K562 (cell line): ENCODE data around the gene C12orf43. TPM values are rescaled to one million over a fixed set of nuclear protein-coding genes. Genes with fewer than 3 reads are reported as not detected.
A peak's percentile ranks its signal among the peaks of the same experiment; 100 is the strongest.

Source experiments
- ADNP ChIP-seq: fragments of 200-800 bp; sonication (Bioruptor generic); IDR thresholded peaks from 2 replicates; pipeline ENCODE4 v1.6.1; 2016; ENCODE audit warnings: missing genetic modification characterization, missing compliant biosample characterization
- CHD4 ChIP-seq: fragments of 200-600 bp; sonication (generic); IDR thresholded peaks from 3 replicates; pipeline ENCODE4 v1.6.1; 2012; ENCODE audit warnings: low read depth, mild to moderate bottlenecking, mixed read lengths, low read length, inconsistent platforms; ENCODE audit not compliant: insufficient read depth, insufficient replicate concordance, poor library complexity, severe bottlenecking
- EHMT2 ChIP-seq: fragments of 450-650 bp; IDR thresholded peaks from 2 replicates; pipeline ENCODE4 v1.6.1; 2018; ENCODE audit warnings: antibody characterized with exemption
- GATAD2B ChIP-seq: fragments of 450-650 bp; IDR thresholded peaks from 2 replicates; pipeline ENCODE4 v1.6.1; 2017; ENCODE audit warnings: mild to moderate bottlenecking, borderline replicate concordance
- GTF2E2 ChIP-seq: fragments of 200-800 bp; sonication (Bioruptor generic); IDR thresholded peaks from 2 replicates; pipeline ENCODE4 v1.6.1; 2016; ENCODE audit warnings: missing genetic modification characterization, missing compliant biosample characterization
- KDM1A ChIP-seq, 2 experiments: fragments of 450-650 bp; IDR thresholded peaks; 2 replicates each; pipeline ENCODE4 v1.6.1; 2016; ENCODE audit warnings: mild to moderate bottlenecking in 2 of 2
- L3MBTL2 ChIP-seq: fragments of 450-650 bp; IDR thresholded peaks from 2 replicates; pipeline ENCODE4 v1.6.1; 2016; ENCODE audit warnings: mild to moderate bottlenecking, moderate library complexity
- NFATC3 ChIP-seq: fragments of 450-650 bp; IDR thresholded peaks from 2 replicates; pipeline ENCODE4 v1.6.1; 2017; ENCODE audit warnings: mild to moderate bottlenecking
- NFE2L1 ChIP-seq: fragments of 450-650 bp; IDR thresholded peaks from 2 replicates; pipeline ENCODE4 v1.6.1; 2016; ENCODE audit warnings: missing genetic modification characterization, low read depth, mild to moderate bottlenecking, missing compliant biosample characterization, moderate library complexity, borderline replicate concordance
- NR2F6 ChIP-seq: fragments of 450-650 bp; formaldehyde crosslinking; IDR thresholded peaks from 2 replicates; pipeline ENCODE4 v1.4.0; 2020; ENCODE audit warnings: mild to moderate bottlenecking
- POU5F1 ChIP-seq: fragments of 150-350 bp; IDR thresholded peaks from 2 replicates; pipeline ENCODE4 v1.6.1; 2014; ENCODE audit warnings: borderline replicate concordance, low read length, low read depth, mild to moderate bottlenecking; ENCODE audit not compliant: partially characterized antibody
- RBM39 ChIP-seq: fragments of 200-400 bp; formaldehyde crosslinking; optimal IDR thresholded peaks from 2 replicates; pipeline ENCODE3; 2018; ENCODE audit warnings: low read depth, low read length
- SAFB2 ChIP-seq: fragments of 200-400 bp; formaldehyde crosslinking; IDR thresholded peaks from 2 replicates; pipeline ENCODE4 v1.6.1; 2018; ENCODE audit warnings: borderline replicate concordance, low read length, low read depth, moderate library complexity; ENCODE audit not compliant: severe bottlenecking
- SIN3B ChIP-seq: fragments of 450-650 bp; IDR thresholded peaks from 2 replicates; pipeline ENCODE4 v1.6.1; 2017; ENCODE audit warnings: low read depth, mild to moderate bottlenecking, moderate library complexity
- SMARCA5 ChIP-seq: fragments of 450-650 bp; IDR thresholded peaks from 2 replicates; pipeline ENCODE4 v1.6.1; 2016
- SMARCC2 ChIP-seq: fragments of 450-650 bp; IDR thresholded peaks from 2 replicates; pipeline ENCODE4 v1.6.1; 2017; ENCODE audit warnings: antibody characterized with exemption, moderate library complexity, mild to moderate bottlenecking, low read depth
- YBX1 ChIP-seq: fragments of 450-650 bp; IDR thresholded peaks from 2 replicates; pipeline ENCODE4 v1.7.1; 2016; ENCODE audit warnings: mild to moderate bottlenecking
- ZC3H4 ChIP-seq: sonication (generic); formaldehyde crosslinking; IDR thresholded peaks from 2 replicates; pipeline ENCODE4 v1.9.0; 2021; ENCODE audit warnings: missing genetic modification reagents, borderline replicate concordance
- ZKSCAN8 ChIP-seq: fragments of 200-800 bp; sonication (Bioruptor generic); IDR thresholded peaks from 2 replicates; pipeline ENCODE4 v1.6.1; 2016; ENCODE audit warnings: missing genetic modification characterization, missing compliant biosample characterization
- ZNF121 ChIP-seq: sonication (generic); formaldehyde crosslinking; conservative IDR thresholded peaks from 2 replicates; pipeline ENCODE4 v1.8.0; 2022; ENCODE audit warnings: missing genetic modification reagents
- ZNF165 ChIP-seq: fragments of 250-450 bp; sonication (Bioruptor Pico); IDR thresholded peaks from 2 replicates; pipeline ENCODE4 v1.4.0; 2020; ENCODE audit warnings: borderline replicate concordance
- ZNF263 ChIP-seq: sonication (generic); formaldehyde crosslinking; IDR thresholded peaks from 2 replicates; pipeline ENCODE4 v1.8.0; 2022; ENCODE audit warnings: mild to moderate bottlenecking, missing genetic modification reagents, borderline replicate concordance
- ZSCAN32 ChIP-seq: fragments of 450-650 bp; formaldehyde crosslinking; IDR thresholded peaks from 2 replicates; pipeline ENCODE4 v1.4.0; 2020; ENCODE audit warnings: mild to moderate bottlenecking, moderate library complexity
- polyA plus RNA-seq, 8 experiments: library from polyadenylated mRNA; depleted of rRNA in 4 of 8; stranded (reverse) in 5 of 8; unstranded in 3 of 8; fragments of >200 nt; fragmentation: Nextera tagmentation in 2 of 8; fragmentation: Illumina TruSeq in 1 of 8; extraction: Ambion mirVana in 2 of 8; extraction: Trizol in 1 of 8; gene quantifications; 2 replicates each; pipeline versions ENCODE4 v1.2.1 to v1.2.3, GENCODE V29; 2011 to 2014; ENCODE audit warnings: inconsistent platforms in 1 of 8, missing spikeins in 1 of 8
- total RNA-seq, 7 experiments: library from RNA; depleted of rRNA in 6 of 7; stranded (reverse); fragments of >200 nt in 6 of 7; fragmentation: Illumina TruSeq in 2 of 7; extraction: Trizol in 2 of 7; gene quantifications; 2 replicates each; pipeline versions ENCODE4 v1.2.1 to v1.2.3, GENCODE V29; 2011 to 2021; ENCODE audit warnings: low replicate concordance in 1 of 7
- TF ChIP-seq, protein P1 (sequence below): sonication (generic); formaldehyde crosslinking; IDR thresholded peaks from 2 replicates; pipeline ENCODE4 v1.8.1; 2023; ENCODE audit warnings: mild to moderate bottlenecking, missing genetic modification reagents
- TF ChIP-seq, protein P2 (sequence below), 2 experiments: fragments of 450-650 bp in 1 of 2; sonication (generic) in 1 of 2; formaldehyde crosslinking; conservative IDR thresholded peaks; 2 replicates each; pipeline versions ENCODE4 v1.4.0 to v1.8.1; 2020 to 2022; ENCODE audit warnings: mild to moderate bottlenecking in 1 of 2, missing genetic modification reagents in 1 of 2

Gene C12orf43
- total and polyA plus RNA-seq, 9 of the 15 experiments (the other 6 are each of a cell fraction or from before 2014, with no cell fraction given): 4.3 to 22.2 (median 16.8) TPM

DNA sequence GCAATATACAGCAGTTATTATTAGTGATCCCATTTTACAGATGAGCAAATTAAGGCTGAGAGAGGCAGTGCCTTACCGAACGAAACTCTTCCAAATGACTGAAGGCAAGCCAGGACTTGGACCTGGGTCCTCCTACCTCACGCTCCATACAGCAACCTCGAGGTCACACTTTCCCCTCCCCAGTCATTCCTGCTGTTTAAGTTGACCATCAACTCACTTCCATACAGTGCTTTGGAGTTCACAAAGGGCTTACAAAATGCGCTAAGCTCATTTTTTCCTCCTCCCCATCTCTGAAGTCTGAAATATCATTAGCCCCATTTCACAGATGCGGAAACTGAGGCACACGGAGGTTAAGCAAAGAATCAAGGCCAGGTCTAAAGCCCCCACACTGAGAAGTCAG lies 33.6 kb downstream of the C12orf43 start (continued):
- no peak for TF ChIP-seq ZNF121
- no peak for TF ChIP-seq NFE2L1
- TF ChIP-seq SIN3B: no peak
- TF ChIP-seq YBX1: no peak
- peak; percentile 77; the same call in 1 of the 2 replicates for TF ChIP-seq SMARCA5
- peak; percentile 87 for TF ChIP-seq ADNP (tag)
- TF ChIP-seq, protein P1, sequence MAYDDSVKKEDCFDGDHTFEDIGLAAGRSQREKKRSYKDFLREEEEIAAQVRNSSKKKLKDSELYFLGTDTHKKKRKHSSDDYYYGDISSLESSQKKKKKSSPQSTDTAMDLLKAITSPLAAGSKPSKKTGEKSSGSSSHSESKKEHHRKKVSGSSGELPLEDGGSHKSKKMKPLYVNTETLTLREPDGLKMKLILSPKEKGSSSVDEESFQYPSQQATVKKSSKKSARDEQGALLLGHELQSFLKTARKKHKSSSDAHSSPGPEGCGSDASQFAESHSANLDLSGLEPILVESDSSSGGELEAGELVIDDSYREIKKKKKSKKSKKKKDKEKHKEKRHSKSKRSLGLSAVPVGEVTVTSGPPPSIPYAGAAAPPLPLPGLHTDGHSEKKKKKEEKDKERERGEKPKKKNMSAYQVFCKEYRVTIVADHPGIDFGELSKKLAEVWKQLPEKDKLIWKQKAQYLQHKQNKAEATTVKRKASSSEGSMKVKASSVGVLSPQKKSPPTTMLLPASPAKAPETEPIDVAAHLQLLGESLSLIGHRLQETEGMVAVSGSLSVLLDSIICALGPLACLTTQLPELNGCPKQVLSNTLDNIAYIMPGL (CRISPR knock-in tag): no peak
- TF ChIP-seq ZNF165: no peak
- no peak for TF ChIP-seq L3MBTL2
- no peak for TF ChIP-seq SAFB2
- TF ChIP-seq NFATC3: no peak
- TF ChIP-seq ZSCAN32 (CRISPR knock-in tag): no peak
- TF ChIP-seq SMARCC2: no peak
- no peak for TF ChIP-seq POU5F1
- TF ChIP-seq ZNF263: no peak
- no peak for TF ChIP-seq NR2F6 (CRISPR knock-in tag)
- TF ChIP-seq ZC3H4 (CRISPR knock-in tag): no peak
- peak; percentile 36 for TF ChIP-seq CHD4
- TF ChIP-seq KDM1A (IDR thresholded peaks at IDR 0.05): peak; percentile 62 to 64
- TF ChIP-seq, protein P2, sequence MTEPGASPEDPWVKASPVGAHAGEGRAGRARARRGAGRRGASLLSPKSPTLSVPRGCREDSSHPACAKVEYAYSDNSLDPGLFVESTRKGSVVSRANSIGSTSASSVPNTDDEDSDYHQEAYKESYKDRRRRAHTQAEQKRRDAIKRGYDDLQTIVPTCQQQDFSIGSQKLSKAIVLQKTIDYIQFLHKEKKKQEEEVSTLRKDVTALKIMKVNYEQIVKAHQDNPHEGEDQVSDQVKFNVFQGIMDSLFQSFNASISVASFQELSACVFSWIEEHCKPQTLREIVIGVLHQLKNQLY (CRISPR knock-in tag; conservative IDR thresholded peaks at IDR 0.05): no peak
- no peak for TF ChIP-seq EHMT2
- no peak for TF ChIP-seq GTF2E2 (tag)
- no peak for TF ChIP-seq RBM39
- TF ChIP-seq ZKSCAN8: no peak
- no peak for TF ChIP-seq GATAD2B
